Measurements from ENCODE around the gene CYCS.

DNA sequence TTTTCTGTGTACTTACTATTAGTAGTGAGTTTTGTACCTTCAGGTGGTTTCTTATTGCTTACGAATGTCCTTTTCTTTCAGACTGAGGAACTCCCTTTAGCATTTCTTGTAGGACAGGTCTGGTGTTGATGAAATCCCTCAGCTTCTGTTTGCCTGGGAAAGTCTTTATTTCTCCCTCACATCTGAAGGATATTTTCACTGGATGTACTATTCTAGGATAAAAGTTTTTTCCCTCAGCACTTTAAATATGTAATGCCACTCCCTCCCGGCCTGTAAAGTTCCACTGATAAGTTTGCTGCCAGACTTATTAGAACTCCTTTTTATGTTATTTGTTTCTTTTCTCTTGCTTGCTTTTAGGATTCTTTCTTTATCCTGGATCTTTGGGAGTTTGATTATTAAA, 1.7 kb upstream of the CYCS start:
- TF ChIP-seq, protein P1, sequence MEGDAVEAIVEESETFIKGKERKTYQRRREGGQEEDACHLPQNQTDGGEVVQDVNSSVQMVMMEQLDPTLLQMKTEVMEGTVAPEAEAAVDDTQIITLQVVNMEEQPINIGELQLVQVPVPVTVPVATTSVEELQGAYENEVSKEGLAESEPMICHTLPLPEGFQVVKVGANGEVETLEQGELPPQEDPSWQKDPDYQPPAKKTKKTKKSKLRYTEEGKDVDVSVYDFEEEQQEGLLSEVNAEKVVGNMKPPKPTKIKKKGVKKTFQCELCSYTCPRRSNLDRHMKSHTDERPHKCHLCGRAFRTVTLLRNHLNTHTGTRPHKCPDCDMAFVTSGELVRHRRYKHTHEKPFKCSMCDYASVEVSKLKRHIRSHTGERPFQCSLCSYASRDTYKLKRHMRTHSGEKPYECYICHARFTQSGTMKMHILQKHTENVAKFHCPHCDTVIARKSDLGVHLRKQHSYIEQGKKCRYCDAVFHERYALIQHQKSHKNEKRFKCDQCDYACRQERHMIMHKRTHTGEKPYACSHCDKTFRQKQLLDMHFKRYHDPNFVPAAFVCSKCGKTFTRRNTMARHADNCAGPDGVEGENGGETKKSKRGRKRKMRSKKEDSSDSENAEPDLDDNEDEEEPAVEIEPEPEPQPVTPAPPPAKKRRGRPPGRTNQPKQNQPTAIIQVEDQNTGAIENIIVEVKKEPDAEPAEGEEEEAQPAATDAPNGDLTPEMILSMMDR (IDR thresholded peaks at IDR 0.05): no peak
- no peak for TF ChIP-seq POLR2A (IDR thresholded peaks at IDR 0.05)

All from Peyer's patch (tissue), 4 donors.